DMS79 treated with DMSO at 0.1 percent for 48 hours (cell line): ENCODE measurements around the gene SPATA31C1.
"Not testable (repeated sequence)": the region's sequence is repeated elsewhere in the genome, so short reads cannot be mapped to it uniquely, and the experiment has no call there.

ENCODE experiments used
- DNase-seq: peaks from one replicate; lab custom pipeline; 2025; lab: John Stamatoyannopoulos, UW

SPATA31C1 gene

DNA sequence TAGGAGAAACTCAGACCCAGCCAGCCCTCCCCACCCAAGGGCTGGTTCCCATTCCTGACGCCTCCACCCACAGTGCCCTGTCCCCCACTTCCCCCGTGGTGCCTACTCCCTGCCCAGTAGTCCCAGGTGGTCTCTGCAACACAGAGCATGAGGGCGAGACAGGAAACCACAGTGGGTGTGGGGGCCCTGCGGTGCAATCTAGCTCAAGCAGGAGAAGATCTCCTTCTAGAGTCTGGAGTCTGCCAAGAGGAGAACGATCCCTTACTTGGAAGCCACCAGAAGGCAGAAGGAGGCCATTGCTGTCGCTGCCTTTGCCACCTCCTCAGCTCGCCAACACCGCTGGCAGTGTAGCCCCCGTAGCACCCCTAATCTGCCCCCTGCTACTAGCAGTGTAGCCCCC is 20.2 kb downstream of the SPATA31C1 start:
- not testable (repeated sequence) for DNase-seq

DNA sequence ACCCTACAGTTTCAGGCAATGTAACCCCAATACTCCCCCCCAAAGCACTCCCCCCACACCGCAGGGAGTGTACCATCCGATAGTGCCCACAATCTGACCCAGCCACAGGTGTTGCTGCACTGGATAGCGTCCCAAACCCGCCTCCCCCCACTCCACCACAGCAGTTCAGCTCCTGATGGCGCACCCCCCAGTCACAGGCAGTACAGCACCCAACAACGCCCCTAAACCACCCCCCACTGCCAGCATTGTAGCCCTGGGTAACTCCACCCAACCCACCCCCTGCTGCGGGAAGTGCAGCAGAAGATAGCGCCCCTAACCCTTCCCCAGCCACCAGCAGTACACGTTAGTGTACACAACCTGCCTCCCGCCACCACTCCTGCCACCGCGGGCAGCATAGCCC is 20.6 kb downstream of the SPATA31C1 start:
- not testable (repeated sequence) for DNase-seq

DNA sequence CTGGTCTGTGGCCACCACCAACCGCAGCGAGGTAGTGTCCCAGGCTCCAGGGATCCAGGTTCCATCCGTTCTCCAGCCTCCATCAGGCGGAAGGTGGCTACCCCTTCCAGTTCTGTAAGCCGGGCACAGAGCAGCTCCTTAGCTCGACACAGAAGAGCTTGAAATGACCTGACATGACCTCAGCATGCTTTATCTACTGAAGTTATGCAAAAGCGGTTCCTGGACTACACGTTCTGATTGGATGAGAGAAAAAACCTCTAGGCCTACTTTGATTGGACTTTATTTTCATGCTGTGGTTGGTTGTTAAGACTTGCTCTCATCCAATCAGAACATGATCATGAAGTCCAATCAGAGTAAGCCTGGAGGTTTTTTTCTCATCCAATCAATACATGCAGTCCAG is 21.3 kb downstream of the SPATA31C1 start:
- DNase-seq, result not testable (repeated sequence)

DNA sequence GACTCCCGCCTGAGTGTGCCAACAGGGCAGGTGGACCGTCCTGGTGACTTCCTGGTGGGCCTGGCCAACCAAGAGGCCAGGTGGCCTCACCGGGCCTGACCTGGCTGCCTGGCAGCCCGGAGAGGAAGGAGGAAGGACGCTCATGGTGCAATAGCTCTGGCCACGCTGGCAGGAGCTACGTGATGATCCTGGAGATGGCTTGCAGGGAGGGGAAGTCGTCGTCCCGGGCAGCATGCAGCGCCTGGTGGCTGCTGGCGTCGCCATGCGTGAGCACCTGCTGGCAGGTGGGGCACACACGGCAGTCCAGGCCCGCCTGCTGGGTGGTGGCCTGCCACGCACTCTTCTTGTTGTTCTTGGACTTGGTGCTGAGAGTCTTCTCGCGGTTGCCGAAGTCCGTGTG is 26.3 kb downstream of the SPATA31C1 start:
- no peak for DNase-seq

DNA sequence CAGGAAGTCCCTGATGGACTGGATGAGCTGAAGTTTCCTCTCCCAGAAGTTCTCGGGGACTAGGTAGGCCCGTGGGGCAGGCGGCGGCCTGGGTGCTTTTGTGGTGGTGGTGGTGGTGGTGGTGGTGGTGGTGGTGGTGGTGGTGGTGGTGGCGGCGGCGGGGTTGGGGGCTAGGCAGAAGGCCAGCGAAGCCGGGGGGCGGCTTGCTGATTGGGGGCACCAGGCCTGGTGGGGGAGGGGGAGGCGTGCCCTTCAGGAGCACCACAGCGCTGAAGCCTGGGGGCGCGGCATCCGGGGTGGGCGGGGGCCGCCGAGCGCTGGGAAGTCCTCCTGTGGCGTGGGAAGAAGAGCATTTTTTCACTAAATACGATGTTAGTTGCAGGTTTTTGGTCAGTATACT is 26.9 kb downstream of the SPATA31C1 start:
- no peak for DNase-seq

DNA sequence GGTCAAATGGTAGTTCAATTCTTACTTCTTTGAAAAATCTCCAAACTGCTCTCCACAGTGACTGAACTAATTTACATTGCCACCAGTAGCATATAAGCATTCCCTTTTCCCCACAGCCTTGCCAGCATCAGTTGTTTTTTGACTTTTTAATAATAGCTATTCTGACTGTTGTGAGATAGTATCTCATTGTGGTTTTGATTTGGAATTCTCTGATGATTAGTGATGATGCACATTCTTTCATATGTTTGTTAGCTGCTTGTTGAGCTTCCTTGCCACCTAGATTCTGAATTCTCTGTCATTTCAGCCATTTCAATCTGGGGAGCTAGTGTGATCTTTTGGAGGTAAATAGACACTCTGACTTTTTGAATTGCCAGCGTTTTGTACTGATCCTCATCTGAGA is 32.5 kb downstream of the SPATA31C1 start:
- no peak for DNase-seq

DNA sequence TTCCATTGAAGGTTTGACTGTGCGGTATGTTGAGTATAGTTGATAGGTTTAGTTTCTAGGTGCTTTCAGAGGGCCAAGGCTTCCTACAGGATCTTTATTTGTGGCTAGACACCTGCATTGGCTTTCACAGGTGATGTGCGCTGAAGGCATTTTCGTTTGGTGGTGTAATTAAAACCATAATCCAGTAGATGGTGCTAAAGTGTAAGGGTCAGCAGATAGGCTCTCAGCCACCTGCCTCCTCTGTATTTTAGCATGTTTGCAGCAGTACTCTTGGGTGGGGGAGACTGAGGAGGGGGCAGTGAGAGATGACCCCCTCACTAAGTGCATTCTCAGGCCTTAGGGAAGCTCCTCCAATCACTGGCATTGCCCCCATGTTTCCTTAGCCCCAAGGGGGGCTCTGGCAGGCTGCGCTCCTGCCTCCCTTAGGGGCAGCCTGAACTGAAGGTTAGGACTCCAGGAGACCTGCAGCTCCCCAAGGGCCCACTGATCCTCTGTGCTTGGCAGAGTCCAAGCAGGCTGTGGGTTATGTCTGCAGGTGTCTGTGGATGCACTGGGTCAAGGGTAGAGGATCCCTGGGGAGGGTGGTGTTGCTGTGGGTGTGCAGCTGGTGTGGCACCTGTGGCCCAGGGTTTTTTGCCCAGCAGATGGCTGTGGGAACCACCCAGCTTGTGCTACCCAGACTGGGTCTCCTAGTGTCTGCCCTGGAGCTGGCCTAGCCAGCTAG is 33.2 kb downstream of the SPATA31C1 start:
- DNase-seq, result peak; percentile 1

DNA sequence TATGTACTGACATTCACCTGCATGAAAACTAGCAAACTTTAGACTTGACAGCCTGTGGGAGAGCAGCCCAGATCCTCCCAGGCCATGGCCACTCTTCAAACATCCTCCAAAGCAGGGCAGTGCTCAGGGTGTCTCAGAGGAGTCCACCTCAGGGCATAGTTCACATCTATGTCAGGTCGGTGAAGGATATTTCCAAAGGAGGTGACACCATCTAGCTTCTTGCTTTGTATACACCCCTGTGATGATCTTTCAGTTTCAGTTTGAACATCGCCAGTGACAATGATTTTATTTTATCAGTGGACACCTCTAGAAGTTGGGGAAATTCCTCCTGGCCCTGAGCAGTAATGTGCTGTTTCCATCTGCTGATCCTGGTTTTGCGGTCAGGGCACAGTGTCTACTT is 36.5 kb downstream of the SPATA31C1 start:
- DNase-seq, result no peak

DNA sequence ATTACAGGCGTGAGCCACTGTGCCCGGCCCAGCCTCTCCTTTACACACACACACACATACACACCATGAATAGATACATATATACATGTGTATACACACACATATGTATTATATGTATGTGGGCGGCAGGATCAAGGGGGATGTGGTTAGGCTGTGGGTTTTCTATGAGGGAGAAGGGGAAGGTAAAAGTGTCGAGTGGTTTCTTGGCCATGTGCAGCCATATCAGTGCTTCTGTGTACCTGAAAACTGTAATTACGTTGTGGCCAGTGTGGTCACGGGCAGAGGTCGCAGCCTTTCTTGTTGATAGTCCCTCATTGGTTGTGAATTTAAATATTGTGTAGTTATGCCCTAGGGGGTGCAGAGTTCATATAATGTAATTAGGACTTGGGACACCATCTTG is 40.1 kb downstream of the SPATA31C1 start:
- DNase-seq, result no peak

DNA sequence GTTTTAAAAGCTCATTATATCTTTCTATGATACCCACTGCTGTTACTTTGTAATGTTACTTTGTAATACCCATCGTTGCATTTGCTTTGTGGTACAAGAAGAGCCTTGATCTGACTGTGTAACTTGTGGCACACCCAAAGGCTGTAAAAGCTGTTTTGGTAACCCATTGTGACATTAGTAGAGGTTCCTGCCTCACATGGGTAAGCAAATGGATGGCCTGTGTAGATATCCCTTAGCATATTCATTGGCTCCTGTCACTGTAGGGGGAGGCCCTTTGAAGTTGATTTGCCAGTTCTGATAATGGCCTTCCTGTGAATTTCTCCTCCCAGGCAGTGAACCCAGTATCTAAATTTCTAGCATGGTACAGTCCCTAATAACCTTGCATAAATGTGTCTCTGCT is 40.8 kb downstream of the SPATA31C1 start:
- DNase-seq, result no peak

DNA sequence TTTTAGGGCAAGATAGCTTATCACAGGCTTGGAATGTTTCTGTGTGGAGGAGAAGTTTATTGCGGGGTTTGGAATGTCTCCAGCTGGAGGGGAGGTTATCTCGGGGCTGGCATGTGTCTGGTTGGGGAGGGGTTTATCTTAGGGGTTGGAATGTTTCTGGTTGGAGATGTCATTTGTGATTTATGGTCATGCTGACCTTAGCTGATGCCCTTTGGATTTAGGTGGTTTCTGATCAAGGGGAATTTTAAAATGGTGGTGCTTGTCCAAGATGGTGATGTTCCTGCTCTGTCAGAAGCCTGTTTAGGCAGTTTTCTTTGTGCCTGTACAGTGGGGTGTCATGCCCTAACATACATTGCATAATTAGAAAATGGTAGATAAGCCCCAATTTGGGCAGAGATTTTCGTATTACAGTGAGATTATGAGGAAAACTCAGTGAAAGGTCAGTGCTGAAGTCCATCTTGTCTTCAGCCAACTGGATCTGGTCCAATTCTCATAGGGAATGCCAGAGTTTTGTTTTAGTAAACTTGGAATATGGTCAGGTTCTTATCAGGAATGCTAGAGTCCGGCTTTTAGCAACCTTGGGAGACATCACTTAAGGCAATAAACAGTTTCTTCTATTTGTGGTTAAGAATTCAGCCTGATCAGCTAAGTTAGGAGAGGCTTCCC is 42.3 kb downstream of the SPATA31C1 start:
- DNase-seq, result no peak

DNA sequence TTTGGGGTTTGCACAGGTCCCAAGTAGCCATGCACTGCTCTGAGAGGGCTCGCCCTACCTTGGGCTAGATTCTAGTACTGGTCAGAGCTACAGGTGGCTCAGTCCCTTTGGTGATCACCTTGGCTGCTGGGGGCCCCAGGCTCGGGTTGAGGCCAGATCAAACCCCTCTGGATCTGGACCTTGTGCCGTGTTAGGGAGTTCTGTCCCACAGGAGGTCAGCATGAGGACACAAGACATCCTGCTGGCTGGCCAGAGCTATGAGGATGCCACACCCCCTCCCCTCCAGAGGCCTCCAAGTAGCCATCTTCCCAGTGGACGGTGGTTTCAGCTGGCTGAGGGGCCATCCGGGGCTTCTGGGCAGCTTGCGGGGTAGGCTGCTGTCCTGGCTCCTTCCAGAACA is 46.0 kb downstream of the SPATA31C1 start:
- no peak for DNase-seq

DNA sequence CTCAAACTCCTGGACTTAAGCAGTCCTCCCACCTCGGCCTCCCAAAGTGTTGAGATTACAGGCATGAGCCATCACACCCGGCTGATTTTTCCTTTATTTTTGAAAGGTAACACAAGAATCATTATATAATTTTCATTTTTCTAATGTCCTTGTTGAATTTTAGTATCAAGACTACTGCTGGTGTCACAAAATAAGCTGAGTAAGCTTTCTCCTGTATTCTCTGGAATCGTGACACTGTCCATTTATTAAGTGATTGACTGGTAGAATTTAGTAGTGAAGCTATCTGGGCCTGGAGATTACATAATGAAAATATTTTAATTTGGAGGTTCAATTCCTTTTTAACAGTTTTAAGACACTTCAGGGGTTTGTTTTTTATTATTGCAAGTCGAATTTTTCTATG is 47.1 kb downstream of the SPATA31C1 start:
- no peak for DNase-seq

DNA sequence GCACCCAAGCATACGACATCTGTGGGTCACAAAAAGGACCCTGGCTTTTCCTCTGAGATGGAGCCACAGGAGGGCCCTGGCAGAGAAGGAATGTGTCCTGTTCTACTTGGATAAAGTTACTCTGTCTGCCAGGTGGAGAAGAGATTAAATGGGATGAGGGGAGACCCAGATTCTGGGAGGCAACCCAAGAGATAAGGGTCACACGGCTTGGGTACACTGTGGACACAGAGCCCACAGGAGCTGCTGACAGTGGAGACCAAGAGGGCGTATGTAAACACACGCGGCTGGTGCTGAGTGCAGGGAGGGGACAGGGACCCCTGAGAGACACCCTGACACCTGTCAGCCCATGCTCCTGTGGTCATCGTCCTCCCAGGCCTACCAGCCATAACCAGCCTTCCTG is 50.4 kb downstream of the SPATA31C1 start:
- DNase-seq, result no peak

DNA sequence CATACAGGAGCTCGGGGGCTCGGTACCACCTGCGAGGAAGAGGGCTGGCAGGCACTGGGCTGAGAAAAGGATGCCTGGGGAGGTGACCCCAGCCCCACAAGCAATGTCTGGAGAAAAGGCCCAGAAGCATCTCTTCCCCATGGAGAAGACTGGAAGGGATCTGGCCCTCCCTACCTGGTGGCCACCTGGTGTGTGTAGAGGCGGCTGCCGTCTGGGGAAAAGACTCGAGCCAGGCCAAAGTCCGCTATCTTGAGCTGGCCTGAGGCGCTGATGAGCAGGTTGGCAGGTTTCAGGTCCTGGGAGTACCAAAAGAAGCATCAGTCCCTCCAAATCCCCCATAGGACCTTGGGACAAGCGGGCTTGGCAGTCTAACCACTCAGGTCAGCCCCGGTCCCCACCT is 52.8 kb downstream of the SPATA31C1 start:
- no peak for DNase-seq

DNA sequence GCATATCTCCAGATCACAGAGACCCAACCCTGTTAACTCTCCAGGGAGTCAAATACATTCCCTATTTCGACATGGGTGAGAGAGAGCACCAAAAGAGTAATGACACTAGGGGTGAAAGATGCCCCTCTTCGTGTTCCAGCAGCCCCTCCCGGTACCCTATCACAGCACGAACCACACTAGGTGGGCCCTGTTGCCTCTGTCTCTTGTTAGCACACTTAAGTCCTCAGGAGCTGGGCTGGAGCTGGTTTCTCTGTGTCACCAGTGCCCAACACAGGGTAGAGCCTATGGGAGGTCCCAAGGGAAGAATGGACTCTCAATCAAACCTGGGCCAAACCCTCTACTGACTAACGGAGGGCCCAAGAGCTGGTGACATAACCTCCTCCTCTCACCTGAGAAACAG is 55.4 kb downstream of the SPATA31C1 start:
- no peak for DNase-seq
